ENCODE measurements around the gene NAV2.

NAV2 gene

GRCh38 chr11:19949606-19950005, 237.0 kb downstream of the NAV2 start:
- no peak for ATAC-seq
- TF ChIP-seq SNAI2 (CRISPR knock-in tag; IDR thresholded peaks at IDR 0.05): no peak

- ATAC-seq: peak; percentile 36
- TF ChIP-seq ZNF565 (CRISPR knock-in tag; conservative IDR thresholded peaks at IDR 0.05; ENCODE audit: low read depth) (no peak), ESRRG (CRISPR knock-in tag; IDR thresholded peaks at IDR 0.05) (0 out of 2 replicates have a peak, but pooled peaks have one; percentile 25)
Measured at GRCh38 chr11:19951558-19952115, 239.0 kb downstream of the NAV2 start.

GRCh38 chr11:19952116-19952605, 239.5 kb downstream of the NAV2 start:
- peak; percentile 9; the same call in 2 of the 3 replicates for ATAC-seq
- TF ChIP-seq POU6F1 (CRISPR knock-in tag; IDR thresholded peaks at IDR 0.05; ENCODE audit: borderline replicate concordance, low read depth) (no peak), TSHZ2 (CRISPR knock-in tag; IDR thresholded peaks at IDR 0.05) (peak; percentile 50; the same call in 1 of the 2 replicates), TCF4 (CRISPR knock-in tag; IDR thresholded peaks at IDR 0.05; ENCODE audit: borderline replicate concordance) (peak; percentile 68; the same call in 1 of the 2 replicates), ZNF8 (CRISPR knock-in tag; IDR thresholded peaks at IDR 0.05) (no peak)

GRCh38 chr11:19952911-19953310, 240.3 kb downstream of the NAV2 start:
- ATAC-seq: no peak
- TF ChIP-seq SNAI2 (CRISPR knock-in tag; IDR thresholded peaks at IDR 0.05): no peak
- no peak for TF ChIP-seq ZNF8 (CRISPR knock-in tag; IDR thresholded peaks at IDR 0.05)

GRCh38 chr11:19953336-19953735, 240.7 kb downstream of the NAV2 start:
- peak; percentile 20 for ATAC-seq
- no peak for TF ChIP-seq POU6F1 (CRISPR knock-in tag; IDR thresholded peaks at IDR 0.05; ENCODE audit: borderline replicate concordance, low read depth)

- no peak for TF ChIP-seq TCF4 (CRISPR knock-in tag; IDR thresholded peaks at IDR 0.05; ENCODE audit: borderline replicate concordance)
- no peak for TF ChIP-seq SNAI2 (CRISPR knock-in tag; IDR thresholded peaks at IDR 0.05)
- TF ChIP-seq OSR1 (CRISPR knock-in tag; IDR thresholded peaks at IDR 0.05): no peak
- no peak for TF ChIP-seq ZC3H10 (CRISPR knock-in tag; IDR thresholded peaks at IDR 0.05)
- no peak for TF ChIP-seq ZNF565 (CRISPR knock-in tag; conservative IDR thresholded peaks at IDR 0.05; ENCODE audit: low read depth)
- ATAC-seq: peak; percentile 73
Measured at GRCh38 chr11:19953909-19954308, 241.3 kb downstream of the NAV2 start.

- no peak for ATAC-seq
- no peak for TF ChIP-seq SNAI2 (CRISPR knock-in tag; IDR thresholded peaks at IDR 0.05)
- TF ChIP-seq TCF4 (CRISPR knock-in tag; IDR thresholded peaks at IDR 0.05; ENCODE audit: borderline replicate concordance): no peak
- TF ChIP-seq CSRNP3 (CRISPR knock-in tag; IDR thresholded peaks at IDR 0.05): no peak
- no peak for TF ChIP-seq RARB (CRISPR knock-in tag; IDR thresholded peaks at IDR 0.05)
- no peak for TF ChIP-seq ZNF8 (CRISPR knock-in tag; IDR thresholded peaks at IDR 0.05)
- TF ChIP-seq ZFP30 (CRISPR knock-in tag; IDR thresholded peaks at IDR 0.05): no peak
- no peak for TF ChIP-seq ESRRG (CRISPR knock-in tag; IDR thresholded peaks at IDR 0.05)
- TF ChIP-seq ZC3H10 (CRISPR knock-in tag; IDR thresholded peaks at IDR 0.05): no peak
- TF ChIP-seq GLIS3 (CRISPR knock-in tag; IDR thresholded peaks at IDR 0.05): no peak
- TF ChIP-seq ZNF70 (CRISPR knock-in tag; IDR thresholded peaks at IDR 0.05): no peak
- TF ChIP-seq ISL1 (CRISPR knock-in tag; IDR thresholded peaks at IDR 0.05): no peak
- no peak for TF ChIP-seq PPARA (CRISPR knock-in tag; IDR thresholded peaks at IDR 0.05; ENCODE audit: borderline replicate concordance)
- TF ChIP-seq TOX (CRISPR knock-in tag; IDR thresholded peaks at IDR 0.05; ENCODE audit: borderline replicate concordance): no peak
- TF ChIP-seq CSDC2 (CRISPR knock-in tag; IDR thresholded peaks at IDR 0.05): no peak
- no peak for TF ChIP-seq ZFP3 (CRISPR knock-in tag; IDR thresholded peaks at IDR 0.05)
- no peak for TF ChIP-seq ARNTL (CRISPR knock-in tag; IDR thresholded peaks at IDR 0.05; ENCODE audit: borderline replicate concordance, low read depth)
- no peak for TF ChIP-seq OSR1 (CRISPR knock-in tag; IDR thresholded peaks at IDR 0.05)
- no peak for TF ChIP-seq CREB5 (CRISPR knock-in tag; IDR thresholded peaks at IDR 0.05; ENCODE audit: low read depth)
Measured at GRCh38 chr11:19954899-19955298, 242.3 kb downstream of the NAV2 start.

Data from SK-N-SH treated with all-trans-retinoic acid at 6 μM for 48 hours (cell line).